Activated naive CD4-positive, alpha-beta T cell treated with anti-CD3 and anti-CD28 coated beads for 36 hours (primary cell): ENCODE measurements around the gene SRPK2. TPM values are rescaled to one million over a fixed set of nuclear protein-coding genes. Genes with fewer than 3 reads are reported as not detected.
"Not testable (repeated sequence)": the region's sequence is repeated elsewhere in the genome, so short reads cannot be mapped to it uniquely, and the experiment has no call there.

Experiments used
- CTCF ChIA-PET: fragments of 350-600 bp; sonication (Branson Sonifier 250); formaldehyde crosslinking; loops from one replicate; lab custom pipeline; 2021; ENCODE audit warnings: antibody characterized with exemption; lab: Charles Lee
- DNase-seq: peaks from one replicate; pipeline ENCODE4 v3.0.0-alpha.2; 2020
- H3K27ac Mint-ChIP-seq: one replicate; pipeline ENCODE4 v1.8.0; 2021; ENCODE audit warnings: mild to moderate bottlenecking, mixed read lengths
- H3K27me3 Mint-ChIP-seq: one replicate; pipeline ENCODE4 v1.8.0; 2021; ENCODE audit warnings: low read depth, mixed read lengths
- H3K36me3 Mint-ChIP-seq: one replicate; pipeline ENCODE4 v1.8.0; 2021; ENCODE audit warnings: low read depth, mixed read lengths
- H3K4me1 Mint-ChIP-seq: one replicate; pipeline ENCODE4 v1.8.0; 2021; ENCODE audit warnings: low read depth, mixed read lengths
- H3K4me3 Mint-ChIP-seq: one replicate; pipeline ENCODE4 v1.8.0; 2021; ENCODE audit warnings: mild to moderate bottlenecking, moderate library complexity, mixed read lengths
- H3K9me3 Mint-ChIP-seq: one replicate; pipeline ENCODE4 v1.8.0; 2021; ENCODE audit warnings: mixed read lengths
- intact Hi-C: fragments of 100-400 bp; cut with micrococcal nuclease; formaldehyde crosslinking; loops from one replicate; pipeline ENCODE4 v1.15.1; 2023
- total RNA-seq, 2 experiments: library from RNA; stranded (reverse); gene quantifications; one replicate each; pipeline ENCODE4 v1.2.3, GENCODE V29; 2021

SRPK2 gene
- 10 to 100 TPM; 41.1 to 43.3 TPM for total RNA-seq

GRCh38 chr7:105388356-105389087 is at the start of gene SRPK2:
SRPK2 (minus strand) TSS chr7:105388921.
- peaks cover 5% of the 10 kb centered on the region for H3K36me3 Mint-ChIP-seq
- peak within 1 kb of the TSS; percentile 83 for H3K27ac Mint-ChIP-seq
- H3K27me3 Mint-ChIP-seq = no peaks in the 10 kb centered on the region
- peak; percentile 80 for DNase-seq
- CTCF ChIA-PET = interaction anchor here (0.8 kb wide), 1 partner anchor 36 kb away, joined by 3 read pairs; no protein-coding TSS in a partner anchor
- peaks cover 31% of the 10 kb centered on the region for H3K4me1 Mint-ChIP-seq
- H3K4me3 Mint-ChIP-seq = peak within 1 kb of the TSS; percentile 89
- H3K9me3 Mint-ChIP-seq = no peaks in the 10 kb centered on the region
- intact Hi-C loops = loop anchor here (5.0 kb wide), 2 partner anchors 144 to 376 kb away; partner anchors contain the start of genes KMT2E and RINT1

- Mint-ChIP-seq H3K27me3 (no peaks in the 10 kb centered on the region), H3K27ac (no peak overlapping the region), H3K4me1 (no peaks in the 10 kb centered on the region), H3K4me3 (no peak overlapping the region), H3K36me3 (no peaks in the 10 kb centered on the region), H3K9me3 (no peaks in the 10 kb centered on the region)
- intact Hi-C loops = no loop called here
- DNase-seq = no peak
- CTCF ChIA-PET = interaction anchor here (0.6 kb wide), 1 partner anchor 308 kb away, joined by 3 read pairs; no protein-coding TSS in a partner anchor
These were observed 49.5 kb upstream of the SRPK2 start for GRCh38 chr7:105438254-105438653.

GRCh38 chr7:105437356-105437755 is 48.6 kb upstream of the SRPK2 start:
- not testable (repeated sequence) for H3K27ac Mint-ChIP-seq

GRCh38 chr7:105429746-105430612 is 41.3 kb upstream of the SRPK2 start:
- DNase-seq = peak; percentile 80
- H3K9me3 Mint-ChIP-seq = no peaks in the 10 kb centered on the region
- H3K36me3 Mint-ChIP-seq = no peaks in the 10 kb centered on the region
- intact Hi-C loops = loop anchor here (1.0 to 2.0 kb wide), 7 partner anchors 31 to 507 kb away; no protein-coding TSS in a partner anchor
- peaks cover 15% of the 10 kb centered on the region for H3K4me1 Mint-ChIP-seq
- CTCF ChIA-PET = interaction anchor here (0.6 to 4.4 kb wide), 12 partner anchors 9 to 451 kb away, joined by 3 to 14 read pairs (median 3); no protein-coding TSS in a partner anchor
- H3K27ac Mint-ChIP-seq = no peak overlapping the region
- H3K27me3 Mint-ChIP-seq = no peaks in the 10 kb centered on the region
- no peak overlapping the region for H3K4me3 Mint-ChIP-seq

More at GRCh38 chr7:105437356-105437755, 48.6 kb upstream of the SRPK2 start:
- intact Hi-C loops, H3K4me1 Mint-ChIP-seq, CTCF ChIA-PET, DNase-seq, H3K4me3 Mint-ChIP-seq, H3K27me3 Mint-ChIP-seq, H3K9me3 Mint-ChIP-seq, H3K36me3 Mint-ChIP-seq: not testable (repeated sequence)

GRCh38 chr7:105426606-105427146 is 38.0 kb upstream of the SRPK2 start:
- Mint-ChIP-seq H3K4me1 (peaks cover 15% of the 10 kb centered on the region), H3K27ac (no peak overlapping the region), H3K4me3 (no peak overlapping the region), H3K27me3 (no peaks in the 10 kb centered on the region), H3K36me3 (no peaks in the 10 kb centered on the region), H3K9me3 (no peaks in the 10 kb centered on the region)
- CTCF ChIA-PET = interaction anchor here (0.6 to 4.4 kb wide), 5 partner anchors 30 to 445 kb away, joined by 3 to 14 read pairs (median 4); no protein-coding TSS in a partner anchor
- intact Hi-C loops = no loop called here
- DNase-seq = peak; percentile 17

GRCh38 chr7:105423987-105424386 is 35.3 kb upstream of the SRPK2 start:
- Mint-ChIP-seq H3K27ac (no peak overlapping the region), H3K4me1 (peaks cover 15% of the 10 kb centered on the region), H3K9me3 (no peaks in the 10 kb centered on the region), H3K27me3 (no peaks in the 10 kb centered on the region), H3K36me3 (no peaks in the 10 kb centered on the region), H3K4me3 (no peak overlapping the region)
- intact Hi-C loops = no loop called here
- no peak for DNase-seq
- CTCF ChIA-PET = no interaction called here

GRCh38 chr7:105413887-105414437 is 25.2 kb upstream of the SRPK2 start:
- Mint-ChIP-seq H3K4me1 (no peaks in the 10 kb centered on the region), H3K9me3 (no peaks in the 10 kb centered on the region), H3K36me3 (no peaks in the 10 kb centered on the region), H3K27me3 (no peaks in the 10 kb centered on the region), H3K27ac (no peak overlapping the region), H3K4me3 (no peak overlapping the region)
- CTCF ChIA-PET = interaction anchor here (0.6 to 1.4 kb wide), 3 partner anchors 8 to 75 kb away, joined by 3 to 6 read pairs (median 3); no protein-coding TSS in a partner anchor
- DNase-seq = no peak
- intact Hi-C loops = no loop called here

GRCh38 chr7:105410774-105411173 is 22.1 kb upstream of the SRPK2 start:
- H3K9me3 Mint-ChIP-seq, H3K4me1 Mint-ChIP-seq, DNase-seq, H3K4me3 Mint-ChIP-seq, intact Hi-C loops, H3K27ac Mint-ChIP-seq, H3K36me3 Mint-ChIP-seq, H3K27me3 Mint-ChIP-seq, CTCF ChIA-PET: not testable (repeated sequence)

GRCh38 chr7:105409775-105410174 is 21.1 kb upstream of the SRPK2 start:
- H3K27ac Mint-ChIP-seq, H3K27me3 Mint-ChIP-seq, H3K4me3 Mint-ChIP-seq, H3K4me1 Mint-ChIP-seq, H3K9me3 Mint-ChIP-seq, intact Hi-C loops, DNase-seq, H3K36me3 Mint-ChIP-seq: not testable (repeated sequence)
- CTCF ChIA-PET = interaction anchor here (0.6 kb wide), 2 partner anchors 76 to 115 kb away, joined by 5 to 6 read pairs; no protein-coding TSS in a partner anchor

GRCh38 chr7:105408791-105409410 is 20.2 kb upstream of the SRPK2 start:
- no peak overlapping the region for H3K27ac Mint-ChIP-seq
- CTCF ChIA-PET = interaction anchor here (0.6 kb wide), 2 partner anchors 75 to 114 kb away, joined by 5 to 6 read pairs; no protein-coding TSS in a partner anchor

GRCh38 chr7:105403128-105403527 is 14.4 kb upstream of the SRPK2 start:
- Mint-ChIP-seq H3K4me3 (no peak overlapping the region), H3K9me3 (no peaks in the 10 kb centered on the region), H3K4me1 (no peaks in the 10 kb centered on the region), H3K36me3 (no peaks in the 10 kb centered on the region), H3K27ac (no peak overlapping the region), H3K27me3 (no peaks in the 10 kb centered on the region)
- CTCF ChIA-PET = no interaction called here
- intact Hi-C loops = no loop called here
- no peak for DNase-seq

More at GRCh38 chr7:105408791-105409410, 20.2 kb upstream of the SRPK2 start:
- no peaks in the 10 kb centered on the region for H3K4me1 Mint-ChIP-seq
- no peaks in the 10 kb centered on the region for H3K36me3 Mint-ChIP-seq
- intact Hi-C loops = no loop called here
- H3K27me3 Mint-ChIP-seq = no peaks in the 10 kb centered on the region
- H3K9me3 Mint-ChIP-seq = no peaks in the 10 kb centered on the region
- DNase-seq = no peak
- H3K4me3 Mint-ChIP-seq = no peak overlapping the region
